BJ (cell line): ENCODE data around the gene ZNF148. TPM values are rescaled to one million over a fixed set of nuclear protein-coding genes. Genes with fewer than 3 reads are reported as not detected.

Source experiments
- CTCF ChIA-PET: fragments of 350-600 bp; formaldehyde crosslinking; extraction: SDS; loops from one replicate; lab custom pipeline; 2021; ENCODE audit warnings: antibody characterized with exemption, inconsistent platforms; lab: Yijun Ruan, JAX
- POLR2A ChIA-PET: fragments of 300-600 bp; sonication (Branson Sonifier 250); formaldehyde crosslinking; extraction: SDS; loops from one replicate; lab custom pipeline; 2021; ENCODE audit warnings: antibody characterized with exemption; lab: Charles Lee
- DNase-seq: peaks from one replicate; pipeline ENCODE4 v3.0.0-alpha.2; 2011; ENCODE audit warnings: low read depth
- H3K27me3 ChIP-seq: 2 replicates; pipeline ENCODE4 v1.6.0; 2011; ENCODE audit warnings: low read length; ENCODE audit not compliant: control insufficient read depth, insufficient read depth
- H3K36me3 ChIP-seq: 2 replicates; pipeline ENCODE4 v1.5.1; 2011; ENCODE audit warnings: low read length; ENCODE audit not compliant: control insufficient read depth, insufficient read depth
- H3K4me3 ChIP-seq: 2 replicates; pipeline ENCODE4 v1.5.1; 2011; ENCODE audit warnings: low read depth, mild to moderate bottlenecking, control low read depth, low read length
- polyA plus RNA-seq: library from polyadenylated mRNA; depleted of rRNA; stranded (reverse); fragments of >200 nt; gene quantifications from 2 replicates; pipeline ENCODE4 v1.2.3, GENCODE V29; 2011
- TF ChIP-seq, protein P1 (sequence below): IDR thresholded peaks from 2 replicates; pipeline ENCODE4 v1.5.1; 2011; ENCODE audit warnings: low read depth, mild to moderate bottlenecking, control low read depth, inconsistent platforms, low read length, moderate library complexity; ENCODE audit not compliant: insufficient read depth

ZNF148 gene
- polyA plus RNA-seq, 1 experiment, result 18.4 TPM

DNA sequence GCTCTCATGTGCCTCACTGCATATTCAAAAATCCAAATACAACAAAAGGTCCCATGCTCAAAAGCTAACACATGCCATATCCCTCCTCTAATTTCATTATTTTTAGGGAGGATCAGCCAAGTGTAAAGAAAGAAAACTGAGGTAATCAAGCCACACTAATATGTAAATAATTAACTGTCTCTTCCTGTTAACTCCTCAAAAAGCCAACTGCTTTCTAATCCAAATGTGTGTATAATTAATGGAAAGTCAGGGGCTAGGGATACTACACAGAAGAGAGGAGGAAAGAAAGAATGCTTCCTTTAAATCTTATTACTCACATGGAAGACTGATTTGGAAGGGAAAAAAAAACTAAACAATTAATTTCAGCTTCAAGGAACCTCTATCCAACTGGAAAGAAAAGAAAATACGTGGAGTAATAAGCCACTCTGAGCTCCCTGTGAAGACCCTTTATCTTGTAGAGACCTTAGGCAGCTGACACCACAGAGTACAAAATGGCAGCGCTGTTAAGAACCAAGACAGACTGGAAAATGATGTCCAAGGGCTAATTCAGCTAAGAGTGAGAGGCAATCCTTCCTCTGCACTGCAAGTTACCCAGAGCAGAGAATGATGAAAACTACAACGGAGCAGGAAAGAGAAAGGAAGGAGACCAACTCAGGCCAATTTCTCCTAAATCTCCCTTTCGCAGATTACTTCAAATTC is 56.8 kb downstream of the ZNF148 start:
- ChIA-PET CTCF (no interaction called here), POLR2A (no interaction called here)
- no peaks in the 10 kb centered on the region for H3K27me3 ChIP-seq
- H3K4me3 ChIP-seq, result no peak overlapping the region
- no peak for DNase-seq
- TF ChIP-seq, protein P1, sequence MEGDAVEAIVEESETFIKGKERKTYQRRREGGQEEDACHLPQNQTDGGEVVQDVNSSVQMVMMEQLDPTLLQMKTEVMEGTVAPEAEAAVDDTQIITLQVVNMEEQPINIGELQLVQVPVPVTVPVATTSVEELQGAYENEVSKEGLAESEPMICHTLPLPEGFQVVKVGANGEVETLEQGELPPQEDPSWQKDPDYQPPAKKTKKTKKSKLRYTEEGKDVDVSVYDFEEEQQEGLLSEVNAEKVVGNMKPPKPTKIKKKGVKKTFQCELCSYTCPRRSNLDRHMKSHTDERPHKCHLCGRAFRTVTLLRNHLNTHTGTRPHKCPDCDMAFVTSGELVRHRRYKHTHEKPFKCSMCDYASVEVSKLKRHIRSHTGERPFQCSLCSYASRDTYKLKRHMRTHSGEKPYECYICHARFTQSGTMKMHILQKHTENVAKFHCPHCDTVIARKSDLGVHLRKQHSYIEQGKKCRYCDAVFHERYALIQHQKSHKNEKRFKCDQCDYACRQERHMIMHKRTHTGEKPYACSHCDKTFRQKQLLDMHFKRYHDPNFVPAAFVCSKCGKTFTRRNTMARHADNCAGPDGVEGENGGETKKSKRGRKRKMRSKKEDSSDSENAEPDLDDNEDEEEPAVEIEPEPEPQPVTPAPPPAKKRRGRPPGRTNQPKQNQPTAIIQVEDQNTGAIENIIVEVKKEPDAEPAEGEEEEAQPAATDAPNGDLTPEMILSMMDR, result no peak
- no peaks in the 10 kb centered on the region; the same call in none of the 2 replicates for H3K36me3 ChIP-seq

DNA sequence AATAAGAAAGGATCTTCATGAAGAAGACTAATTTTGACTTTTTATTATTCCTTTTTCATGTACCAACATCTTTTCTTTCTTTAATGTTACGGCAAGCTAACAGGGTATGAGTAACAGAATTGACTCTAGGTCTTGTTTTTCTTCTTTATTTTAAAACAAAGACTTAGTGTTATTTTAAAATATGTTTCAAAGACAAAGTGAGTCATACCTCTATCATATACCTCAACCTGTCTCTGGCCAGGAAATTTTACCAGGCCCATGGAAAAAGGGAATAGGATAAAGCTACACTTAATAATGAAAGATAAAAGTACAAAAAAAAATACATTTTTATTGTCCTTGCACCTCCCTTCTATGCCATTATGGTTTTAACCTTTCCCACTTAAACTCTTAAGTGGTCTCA is 57.4 kb downstream of the ZNF148 start:
- H3K36me3 ChIP-seq, result no peaks in the 10 kb centered on the region; the same call in none of the 2 replicates
- TF ChIP-seq, protein P1, result no peak
- no peak overlapping the region for H3K4me3 ChIP-seq
- DNase-seq, result no peak
- no peaks in the 10 kb centered on the region for H3K27me3 ChIP-seq
- ChIA-PET POLR2A (no interaction called here), CTCF (no interaction called here)

GRCh38 chr3:125316949-125317348 is 58.2 kb downstream of the ZNF148 start:
- ChIA-PET POLR2A (no interaction called here), CTCF (interaction anchor here (0.6 kb wide), 1 partner anchor 12 kb away, joined by 3 read pairs; no protein-coding TSS in a partner anchor)
- Histone ChIP-seq H3K4me3 (no peak overlapping the region), H3K36me3 (no peaks in the 10 kb centered on the region; the same call in none of the 2 replicates), H3K27me3 (no peaks in the 10 kb centered on the region)
- TF ChIP-seq, protein P1, result no peak
- no peak for DNase-seq

GRCh38 chr3:125316246-125316645 is 58.9 kb downstream of the ZNF148 start:
- POLR2A ChIA-PET, result no interaction called here
- no peaks in the 10 kb centered on the region for H3K27me3 ChIP-seq
- TF ChIP-seq, protein P1, result no peak
- CTCF ChIA-PET, result interaction anchor here (0.6 kb wide), 1 partner anchor 12 kb away, joined by 3 read pairs; no protein-coding TSS in a partner anchor
- no peak overlapping the region for H3K4me3 ChIP-seq
- no peaks in the 10 kb centered on the region; the same call in none of the 2 replicates for H3K36me3 ChIP-seq
- no peak for DNase-seq

DNA sequence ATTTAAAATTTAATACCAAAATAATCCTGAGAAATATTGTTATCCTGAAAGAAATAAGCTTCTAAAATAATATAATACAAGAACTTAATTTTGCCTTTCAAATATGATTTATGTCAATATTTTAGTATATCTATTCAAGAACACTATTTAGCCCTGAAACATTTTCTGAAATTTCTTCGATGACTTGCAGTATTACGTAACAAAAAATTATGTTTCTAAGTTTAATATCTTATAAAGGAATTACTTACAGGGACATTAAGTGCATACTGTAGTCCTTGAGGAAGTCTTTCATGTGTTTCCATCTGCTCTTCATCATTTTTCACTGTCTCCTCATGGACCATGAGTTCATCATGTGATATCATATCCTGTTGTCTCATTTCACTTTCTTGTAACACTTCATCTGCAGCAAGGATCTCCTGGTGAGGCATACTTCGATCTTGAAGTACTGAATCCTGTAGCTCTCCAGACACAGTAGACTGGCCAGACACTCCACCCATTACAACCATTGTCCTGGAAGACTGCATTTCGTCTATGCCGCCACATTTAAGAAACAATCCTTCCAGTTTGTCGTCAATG is 62.0 kb downstream of the ZNF148 start:
- CTCF ChIA-PET, result no interaction called here
- POLR2A ChIA-PET, result no interaction called here
- Histone ChIP-seq H3K27me3 (no peaks in the 10 kb centered on the region), H3K36me3 (peaks cover 3% of the 10 kb centered on the region; the same call in 1 of the 2 replicates), H3K4me3 (no peak overlapping the region)
- DNase-seq, result peak; percentile 38
- TF ChIP-seq, protein P1, result no peak
